Renal cortex interstitium (tissue), 15 donors: ENCODE results near the gene IFNW1. TPM values are rescaled to one million over a fixed set of nuclear protein-coding genes. Genes with fewer than 3 reads are reported as not detected.
"Not testable (repeated sequence)": the region's sequence is repeated elsewhere in the genome, so short reads cannot be mapped to it uniquely, and the experiment has no call there.

Source experiments
- DNase-seq, 11 donors: peaks; one replicate each; pipeline ENCODE4 v3.0.0-alpha.2; 2013; ENCODE audit warnings: low read depth in 9 of 11, low spot score in 4 of 11; ENCODE audit errors: extremely low read depth in 1 of 11
- long read RNA-seq, 16 experiments: transcript quantifications; one replicate each; lab custom pipeline, GENCODE V29; 2026
- polyA plus RNA-seq, 3 donors: library from polyadenylated mRNA; unstranded; fragments of 120-200 nt; gene quantifications; one replicate each; pipeline ENCODE4 v1.2.1, GENCODE V29; 2013; ENCODE audit not compliant: insufficient read length in 3 of 3

The IFNW1 gene
- not detected for polyA plus RNA-seq
- long read RNA-seq, donor 1: 0 reads
- long read RNA-seq, donor 2: 0 reads
- long read RNA-seq, donor 3: 0 reads
- long read RNA-seq, donor 4: 0 reads
- long read RNA-seq, donor 5: 0 reads
- long read RNA-seq, donor 6: 0 reads
- long read RNA-seq, donor 7: 0 reads
- long read RNA-seq, donor 8: 0 reads
- long read RNA-seq, donor 9: 0 reads
- long read RNA-seq, donor 10: 0 reads
- long read RNA-seq, donor 11, partial matches to known transcripts: 0 of 1 reads
- long read RNA-seq, donor 11, other reads (novel, unspliced or antisense): 0 of 1 reads
- long read RNA-seq, donor 12: 0 reads
- long read RNA-seq, donor 13: 0 reads
- long read RNA-seq, donor 14: 0 reads
- long read RNA-seq, donor 15: 0 reads
- long read RNA-seq, donor 16: 0 reads

GRCh38 chr9:21141427-21141882, at the start of gene IFNW1:
Gene IFNW1 (minus strand): TSS chr9:21141832. CDS start chr9:21141570, 262 bp downstream.
- no peak for DNase-seq

- not testable (repeated sequence) for DNase-seq
These were observed 45.9 kb upstream of the IFNW1 start, which contains the start of gene IFNA4 for GRCh38 chr9:21187487-21187886. Gene IFNA4 (minus strand): TSS chr9:21187587. CDS start chr9:21187531, 56 bp downstream.

- DNase-seq: not testable (repeated sequence)
These were observed 41.4 kb upstream of the IFNW1 start for GRCh38 chr9:21182810-21183736.

GRCh38 chr9:21174671-21175070, 33.0 kb upstream of the IFNW1 start:
- DNase-seq: no peak

- no peak for DNase-seq
These were observed 30.5 kb upstream of the IFNW1 start for GRCh38 chr9:21172156-21172555.

- no peak for DNase-seq
These were observed 29.7 kb upstream of the IFNW1 start for GRCh38 chr9:21171351-21171750.

- DNase-seq: not testable (repeated sequence)
These were observed 24.9 kb upstream of the IFNW1 start, which contains the start of gene IFNA21 for GRCh38 chr9:21166560-21166959. Gene IFNA21 (minus strand): TSS chr9:21166660. CDS start chr9:21166612, 48 bp downstream.

GRCh38 chr9:21165516-21165915, 23.9 kb upstream of the IFNW1 start:
- no peak for DNase-seq

- no peak for DNase-seq
These were observed 18.5 kb upstream of the IFNW1 start for GRCh38 chr9:21160178-21160577.

- DNase-seq: no peak
These were observed 13.9 kb upstream of the IFNW1 start for GRCh38 chr9:21155501-21155900.

- DNase-seq: no peak
These were observed 12.5 kb upstream of the IFNW1 start for GRCh38 chr9:21154018-21154608.

- DNase-seq: no peak
These were observed 11.8 kb upstream of the IFNW1 start for GRCh38 chr9:21153336-21154017.

- no peak for DNase-seq
These were observed 3.0 kb upstream of the IFNW1 start for GRCh38 chr9:21144603-21145002.

- no peak for DNase-seq
These were observed 4.6 kb downstream of the IFNW1 start for GRCh38 chr9:21137020-21137419.

GRCh38 chr9:21135736-21136135, 5.9 kb downstream of the IFNW1 start:
- no peak for DNase-seq

- DNase-seq: not testable (repeated sequence)
These were observed 13.4 kb downstream of the IFNW1 start for GRCh38 chr9:21128186-21128585.

GRCh38 chr9:21121595-21122251, 19.9 kb downstream of the IFNW1 start:
- DNase-seq: no peak

- no peak for DNase-seq
These were observed 20.6 kb downstream of the IFNW1 start for GRCh38 chr9:21121079-21121478.
